ENCODE measurements around the gene SMS.

GRCh38 chrX:21932292-21933002 is 8.1 kb upstream of the SMS start:
- TF ChIP-seq EZH2phosphoT487 (conservative IDR thresholded peaks at IDR 0.05; ENCODE audit: low read length) (no peak), CTCF (IDR thresholded peaks at IDR 0.05; ENCODE audit: insufficient read depth, low read length, poor library complexity, severe bottlenecking) (no peak)
